Suppressor macrophage treated with lipopolysaccharide for 4 hours (primary cell): ENCODE results near the gene ALG14.

Source experiments
- DNase-seq: peaks from one replicate; pipeline ENCODE4 v3.0.0-alpha.2; 2020

ALG14 gene

GRCh38 chr1:94979656-94980581 lies 92.8 kb downstream of the ALG14 start:
- DNase-seq = no peak

- no peak for DNase-seq
These were observed 93.6 kb downstream of the ALG14 start for GRCh38 chr1:94979131-94979530.

GRCh38 chr1:94978401-94978800 lies 94.3 kb downstream of the ALG14 start:
- DNase-seq = no peak

DNA sequence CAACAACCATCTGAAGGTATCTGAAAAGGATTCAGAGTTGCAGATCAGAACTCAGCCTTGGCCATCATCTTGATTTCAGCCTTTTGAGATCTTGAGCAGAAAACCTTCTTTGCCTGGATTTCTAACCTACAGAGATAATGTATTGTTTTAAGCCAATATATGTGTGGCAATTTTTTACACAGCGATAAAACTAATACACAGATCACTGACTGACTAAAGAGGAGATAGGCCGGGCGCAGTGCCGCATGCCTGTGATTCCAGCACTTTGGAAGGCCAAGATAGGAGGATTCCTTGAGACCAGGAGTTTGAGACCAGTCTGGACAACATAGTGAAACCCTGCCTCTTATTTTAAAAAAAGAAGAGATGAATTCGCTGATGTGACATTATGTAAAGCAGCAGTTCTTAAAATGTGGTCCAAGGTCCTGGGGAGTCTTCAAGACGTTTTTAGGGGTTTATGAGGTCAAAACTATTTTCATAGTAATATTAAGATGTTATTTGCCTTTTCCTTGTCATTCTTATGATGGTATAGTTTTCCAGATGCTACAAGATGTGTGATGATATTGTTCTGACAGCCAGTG lies 95.7 kb downstream of the ALG14 start:
- DNase-seq = no peak

DNA sequence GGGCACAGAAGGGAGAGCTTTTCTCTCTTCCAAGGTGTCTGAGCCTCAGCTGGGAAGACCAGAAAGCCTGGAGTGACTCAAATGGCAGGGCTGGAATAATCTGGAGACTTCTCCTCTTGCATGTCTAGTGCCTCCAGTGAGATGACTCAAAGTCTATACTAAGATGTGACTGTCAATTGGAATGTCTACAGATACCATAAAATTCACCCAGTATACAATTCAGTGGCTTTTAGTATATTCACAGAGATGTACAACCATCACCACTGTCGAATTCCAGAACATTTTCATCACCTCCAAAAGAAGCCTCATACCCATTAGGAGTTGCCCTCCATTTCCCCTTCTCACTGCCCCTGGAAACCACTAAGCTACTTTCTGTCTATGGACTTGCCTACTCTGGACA lies 97.9 kb downstream of the ALG14 start:
- DNase-seq = no peak

- DNase-seq = peak; percentile 2
These were observed 98.5 kb downstream of the ALG14 start for GRCh38 chr1:94974241-94974640.

GRCh38 chr1:94973309-94973922 lies 99.3 kb downstream of the ALG14 start:
- no peak for DNase-seq

GRCh38 chr1:94971491-94971924 lies 101.2 kb downstream of the ALG14 start:
- DNase-seq = no peak

- no peak for DNase-seq
These were observed 102.0 kb downstream of the ALG14 start for GRCh38 chr1:94970783-94971182.

DNA sequence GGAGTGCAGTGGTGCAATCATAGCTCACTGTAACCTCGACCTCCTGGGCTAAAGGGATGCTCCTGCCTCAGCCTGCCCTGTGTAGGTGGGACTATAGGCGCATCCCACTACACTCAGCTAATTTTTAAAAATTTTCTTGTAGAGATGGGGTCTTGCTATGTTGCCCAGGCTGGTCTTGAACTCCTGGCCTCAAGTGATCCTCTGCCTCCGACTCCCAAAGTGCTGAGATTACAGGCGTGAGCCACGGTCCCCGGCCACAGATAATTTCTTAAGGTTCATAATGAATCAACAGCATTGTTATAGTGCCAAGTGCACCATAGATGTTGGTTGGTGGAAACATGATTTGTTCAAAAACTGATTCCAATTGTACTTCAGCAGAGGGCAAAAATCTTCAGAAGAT lies 103.6 kb downstream of the ALG14 start:
- no peak for DNase-seq

DNA sequence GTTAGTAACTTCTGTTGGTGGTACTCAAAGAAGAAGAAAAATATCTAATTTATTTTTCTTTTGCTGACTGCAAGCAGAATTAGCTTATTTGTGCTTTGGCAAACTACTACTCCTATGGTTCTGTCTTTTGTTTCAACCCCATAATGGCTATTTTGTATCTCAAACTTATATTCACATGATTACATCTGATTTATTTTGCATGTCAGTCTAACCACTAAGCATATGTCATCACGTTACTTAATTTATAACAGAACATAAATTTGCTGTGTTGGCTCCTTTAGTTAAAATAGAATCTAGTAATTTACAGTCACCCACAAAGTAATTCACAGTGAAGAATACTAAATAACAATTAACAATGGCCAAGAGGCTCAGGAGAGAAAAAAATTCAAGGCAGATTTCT lies 106.7 kb downstream of the ALG14 start:
- DNase-seq = no peak

DNA sequence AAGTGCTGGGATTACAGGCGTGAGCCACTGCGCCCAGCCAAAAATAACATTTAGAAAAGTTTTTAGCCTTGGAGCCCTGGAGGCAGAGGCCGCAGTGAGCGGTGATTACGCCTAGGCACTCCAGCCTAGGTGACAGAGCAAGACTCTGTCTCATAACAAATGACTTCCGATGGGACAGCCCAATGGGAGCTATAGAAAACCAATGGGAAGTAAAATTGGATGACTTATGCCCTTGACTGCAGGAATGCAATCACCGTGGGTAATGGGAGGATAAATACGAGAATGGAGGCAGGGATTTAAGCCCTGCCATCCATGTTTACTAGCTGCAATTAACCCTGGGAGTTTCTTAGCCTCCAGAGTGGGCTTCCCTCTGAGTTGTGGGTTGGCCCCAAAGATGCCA lies 108.9 kb downstream of the ALG14 start:
- DNase-seq = no peak

DNA sequence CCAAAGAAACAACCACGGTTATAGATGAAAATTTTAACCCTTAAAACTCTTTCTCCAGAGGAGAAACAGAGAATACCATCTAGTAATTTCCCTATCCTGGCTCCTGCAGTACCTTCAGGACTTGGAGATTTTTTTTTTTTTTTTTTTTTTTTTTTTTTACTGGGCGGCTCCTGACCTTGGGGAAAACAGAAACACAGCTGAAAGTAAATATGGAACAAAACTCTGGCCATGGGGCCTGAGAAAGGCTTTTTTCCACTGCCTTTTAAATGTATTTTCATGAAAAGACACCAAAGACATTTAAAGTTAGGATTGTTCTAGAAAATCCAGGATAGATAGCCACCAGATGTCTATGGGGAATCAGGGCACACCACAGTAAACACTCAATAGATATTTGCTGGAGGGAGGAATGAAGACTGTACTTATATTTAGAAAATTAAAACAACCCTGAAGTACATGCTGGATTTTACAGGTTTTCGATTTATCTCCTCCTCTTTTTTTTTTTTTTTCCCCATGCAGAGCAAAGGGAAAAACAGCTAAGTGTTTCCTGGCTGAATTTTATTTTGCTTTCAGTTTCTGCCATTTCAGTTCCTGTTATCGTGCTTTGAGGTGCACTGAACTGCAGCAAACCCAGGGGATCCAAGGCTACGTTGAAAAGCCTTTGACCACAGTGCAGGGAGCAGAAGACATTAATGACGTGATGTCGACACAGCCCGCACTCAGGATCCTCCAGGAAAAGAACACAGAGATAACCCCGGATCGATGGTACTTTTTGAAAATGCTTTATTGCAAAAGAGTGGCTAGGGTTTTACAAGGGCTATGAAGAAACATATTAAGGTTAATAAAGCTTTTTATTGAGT lies 110.1 kb downstream of the ALG14 start:
- peak; percentile 64 for DNase-seq

GRCh38 chr1:94961988-94962387 lies 110.8 kb downstream of the ALG14 start:
- no peak for DNase-seq

DNA sequence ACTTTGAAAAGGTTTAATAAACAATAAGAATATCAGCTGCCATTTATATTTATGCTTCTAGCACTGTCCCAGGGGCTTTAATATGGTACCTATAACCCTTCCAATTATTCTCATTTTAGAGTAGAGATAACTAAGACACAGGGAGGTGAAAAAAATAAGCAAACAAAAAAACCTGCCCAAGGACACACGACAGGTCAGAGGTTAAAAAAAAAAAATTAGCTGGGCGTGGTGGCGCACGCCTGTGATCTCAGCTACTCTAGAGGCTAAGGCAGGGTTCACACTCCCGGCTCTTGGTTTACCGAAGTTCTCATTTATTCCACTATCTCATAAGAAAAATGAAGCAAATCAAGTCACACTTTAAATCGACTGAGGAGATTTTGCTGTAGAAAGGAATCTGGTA lies 111.2 kb downstream of the ALG14 start:
- no peak for DNase-seq

DNA sequence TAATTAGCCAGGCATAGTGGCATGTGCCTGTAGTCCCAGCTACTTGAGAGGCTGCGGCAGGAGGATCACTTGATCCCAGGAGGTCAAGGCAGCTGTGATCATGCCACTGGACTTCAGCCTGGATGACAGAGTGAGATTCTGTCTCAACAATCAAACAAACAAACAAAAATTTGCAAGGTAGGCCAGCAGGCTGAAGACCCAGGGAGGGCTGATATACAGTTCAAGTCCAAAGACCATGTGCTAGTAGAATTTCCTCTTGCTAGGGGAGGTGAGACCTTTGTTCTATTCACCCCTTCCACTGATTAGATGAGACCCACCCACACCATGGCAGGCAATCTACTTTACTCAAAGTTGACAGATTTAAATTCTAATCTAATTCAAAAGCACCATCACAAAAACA lies 114.7 kb downstream of the ALG14 start:
- no peak for DNase-seq

- DNase-seq = no peak
These were observed 116.8 kb downstream of the ALG14 start for GRCh38 chr1:94955767-94956632.

- DNase-seq = no peak
These were observed 118.2 kb downstream of the ALG14 start for GRCh38 chr1:94954263-94955220.

DNA sequence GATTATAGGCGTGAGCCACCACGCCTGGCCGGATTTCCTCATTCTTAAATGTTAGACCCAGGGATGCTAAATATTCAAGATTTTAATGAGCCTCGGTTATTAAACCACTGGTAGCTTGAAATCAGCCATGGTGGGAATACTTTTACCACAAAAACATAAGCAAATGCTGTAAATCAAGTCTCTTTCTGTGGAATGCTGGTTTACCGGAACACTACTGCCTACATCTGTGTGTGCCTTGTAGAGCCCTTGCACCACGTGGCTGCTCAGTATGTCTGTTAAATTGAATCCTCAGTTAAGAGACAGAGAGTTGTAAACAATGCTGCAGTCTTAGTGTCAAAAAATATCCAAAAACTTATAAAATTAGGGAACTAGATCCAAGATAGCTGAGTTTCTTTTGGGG lies 119.0 kb downstream of the ALG14 start:
- DNase-seq = no peak

DNA sequence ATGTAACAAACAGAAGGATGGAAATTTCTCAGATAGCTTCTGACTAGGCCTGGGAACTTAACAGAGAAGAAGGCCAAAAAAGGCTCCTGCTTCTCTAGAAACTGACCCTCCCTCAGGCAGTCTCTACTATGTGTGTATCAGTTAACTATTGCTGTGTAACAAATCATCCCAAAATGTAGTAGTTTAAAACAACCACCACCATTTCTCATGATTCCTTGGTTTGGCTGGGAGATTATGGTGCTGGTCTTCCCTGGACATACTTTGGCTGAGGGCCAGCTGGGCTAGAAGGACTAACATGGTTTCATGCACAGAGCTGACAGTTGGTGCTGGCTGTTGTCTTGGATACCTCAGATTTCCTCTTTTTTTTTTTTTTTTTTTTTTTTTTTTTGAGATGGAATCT lies 119.6 kb downstream of the ALG14 start:
- no peak for DNase-seq

GRCh38 chr1:94952539-94952938 lies 120.2 kb downstream of the ALG14 start:
- no peak for DNase-seq
